ENCODE measurements around the gene AGXT2. TPM values are rescaled to one million over a fixed set of nuclear protein-coding genes. Genes with fewer than 3 reads are reported as not detected.

Gene AGXT2
- total RNA-seq, 1 experiment from 2014 or later: not detected

Other genes with a start within 250 kb of the AGXT2 start
- gene TTC23L, start 208.8 kb downstream of the AGXT2 start, total RNA-seq (2021; ENCODE audit: unreplicated experiment): 1.0 TPM
- gene RAD1, start 132.4 kb downstream of the AGXT2 start, total RNA-seq (2021; ENCODE audit: unreplicated experiment): 24.8 TPM
- gene BRIX1, start 132.2 kb downstream of the AGXT2 start, total RNA-seq (2021; ENCODE audit: unreplicated experiment): 76.4 TPM
- gene DNAJC21, start 118.4 kb downstream of the AGXT2 start, total RNA-seq (2021; ENCODE audit: unreplicated experiment): 34.7 TPM
- gene PRLR, start 182.5 kb upstream of the AGXT2 start, total RNA-seq (2021; ENCODE audit: unreplicated experiment): 0.10 TPM

All from HCT116 (cell line).